Activated CD8-positive, alpha-beta memory T cell treated with anti-CD3 and anti-CD28 coated beads, Interleukin-2, amount 50 U/mL, for 48 hours (primary cell): ENCODE data around the gene IMPA2.
"Not testable (repeated sequence)": the region's sequence is repeated elsewhere in the genome, so short reads cannot be mapped to it uniquely, and the experiment has no call there.

Experiments used
- DNase-seq: peaks from one replicate; pipeline ENCODE4 v3.0.0-alpha.2; 2020

IMPA2 gene

GRCh38 chr18:12053289-12053688 is 72.0 kb downstream of the IMPA2 start:
- DNase-seq = no peak

GRCh38 chr18:12056034-12056883 is 75.0 kb downstream of the IMPA2 start:
- no peak for DNase-seq

DNA sequence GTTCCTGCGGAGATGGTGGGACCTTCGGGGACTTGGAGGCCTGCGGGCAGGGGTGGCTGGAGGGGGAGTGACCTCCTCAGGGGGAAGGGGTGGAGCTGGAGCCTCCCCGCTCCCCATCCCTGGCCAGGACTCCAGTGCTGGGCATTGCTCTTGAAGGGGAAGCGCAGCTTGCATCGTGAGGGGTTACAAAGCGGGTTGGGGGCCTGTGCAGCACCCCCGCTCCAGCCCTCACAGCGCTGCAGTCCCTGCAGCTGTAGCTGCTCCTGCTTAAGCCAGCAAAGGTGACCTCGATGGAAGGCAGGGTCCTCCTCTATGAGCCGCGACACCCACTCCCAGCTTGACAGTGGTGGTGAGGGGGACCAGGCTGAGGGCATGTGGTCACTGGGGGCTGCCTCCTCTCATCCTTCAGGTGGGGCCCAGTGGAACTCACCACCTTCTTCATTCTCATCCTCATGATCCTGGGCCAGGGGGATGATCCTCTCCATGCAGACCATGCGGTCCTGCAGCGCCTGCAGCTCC is 75.6 kb downstream of the IMPA2 start:
- no peak for DNase-seq

- DNase-seq = no peak
Observed at GRCh38 chr18:12057419-12058039, 76.2 kb downstream of the IMPA2 start.

DNA sequence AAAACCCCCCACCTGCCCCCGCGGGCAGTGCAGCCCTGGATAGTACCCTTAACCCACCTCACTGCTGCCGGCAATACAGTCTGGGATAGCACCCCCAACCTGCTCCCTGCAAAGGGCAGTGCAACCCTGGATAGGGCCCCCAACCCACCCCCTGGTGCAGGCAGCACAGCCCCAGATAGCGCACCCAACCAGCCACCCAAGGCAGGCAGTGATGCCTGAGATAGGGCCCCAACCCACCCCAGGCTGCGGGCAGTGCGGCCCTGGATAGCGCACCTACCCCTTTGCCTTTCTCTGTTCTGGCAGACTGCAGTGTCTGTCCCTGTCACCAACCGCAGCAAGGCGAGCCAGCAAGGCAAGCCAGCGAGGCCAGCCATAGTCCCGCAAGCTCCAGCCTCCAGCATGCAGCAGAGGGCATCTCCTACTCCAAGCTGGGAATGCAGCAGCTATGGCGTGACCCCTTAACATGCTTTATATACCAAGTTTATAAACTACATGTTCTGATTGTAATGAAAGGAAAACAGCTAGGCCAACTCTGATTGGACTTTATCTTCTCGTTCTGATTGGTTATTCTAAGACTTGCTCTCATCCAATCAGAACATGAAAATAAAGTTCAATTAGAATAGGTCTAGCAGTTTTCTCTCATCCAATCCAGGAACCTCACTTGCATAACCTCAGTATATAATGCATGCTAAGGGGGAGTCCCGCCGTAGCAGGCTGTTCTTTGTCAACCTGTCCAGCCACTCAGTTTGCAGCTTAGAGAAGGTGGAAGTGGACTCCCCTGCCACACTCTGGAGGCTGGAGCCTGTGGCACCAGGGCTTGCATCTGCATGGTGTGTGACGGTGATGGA is 78.3 kb downstream of the IMPA2 start:
- DNase-seq = no peak

DNA sequence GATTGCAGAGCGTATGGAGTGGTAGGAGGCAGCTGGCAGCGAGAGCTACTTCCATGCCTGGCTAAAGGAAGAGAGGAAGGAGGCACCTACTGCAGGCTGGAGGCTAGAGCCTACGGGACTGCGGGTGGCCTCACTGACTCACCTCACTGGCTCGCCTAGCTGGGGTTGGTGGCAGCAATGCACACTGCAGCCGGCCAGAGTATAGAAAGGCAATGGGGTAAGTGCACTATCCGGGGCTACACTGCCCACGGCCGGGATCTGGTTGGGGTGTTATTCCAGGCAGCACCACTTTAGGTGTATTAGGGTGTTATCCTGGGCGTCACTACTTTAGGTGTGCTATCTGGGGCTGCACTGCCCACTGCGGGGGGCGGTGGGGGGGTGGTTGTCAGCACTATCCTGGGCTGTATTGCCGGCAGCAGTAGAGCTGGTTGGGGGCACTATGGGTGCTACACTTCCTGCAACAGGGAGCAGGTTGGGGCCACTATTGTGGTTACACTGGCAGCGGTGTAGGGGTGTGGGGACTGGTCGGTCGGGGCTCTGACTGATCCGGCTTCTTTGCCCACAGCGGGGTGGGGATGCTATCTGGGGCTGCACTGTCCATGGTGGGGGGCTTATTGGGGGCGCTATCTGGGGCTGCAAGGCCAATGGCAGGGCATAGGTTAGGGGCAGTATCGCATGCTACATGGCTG is 79.0 kb downstream of the IMPA2 start:
- no peak for DNase-seq

DNA sequence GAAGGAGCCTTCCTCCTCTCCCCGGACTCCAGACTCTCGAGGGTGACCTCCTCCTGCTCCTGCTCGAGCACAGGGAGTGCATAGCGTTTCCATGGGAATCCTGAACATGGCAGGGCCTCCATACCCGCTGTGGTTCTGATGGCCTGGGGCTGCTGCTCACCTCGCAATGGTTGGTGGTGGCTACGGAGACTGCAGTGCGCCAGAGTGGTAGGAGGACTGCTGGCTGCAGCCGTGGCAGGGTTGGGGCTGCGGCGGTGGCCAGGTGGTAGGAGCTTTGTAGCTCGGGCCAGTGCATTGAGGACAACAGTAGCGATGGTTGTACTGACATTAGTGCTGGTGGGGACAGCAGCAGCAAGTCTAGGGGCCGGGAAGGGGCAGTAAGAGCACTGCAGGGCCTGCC is 80.4 kb downstream of the IMPA2 start:
- no peak for DNase-seq

DNA sequence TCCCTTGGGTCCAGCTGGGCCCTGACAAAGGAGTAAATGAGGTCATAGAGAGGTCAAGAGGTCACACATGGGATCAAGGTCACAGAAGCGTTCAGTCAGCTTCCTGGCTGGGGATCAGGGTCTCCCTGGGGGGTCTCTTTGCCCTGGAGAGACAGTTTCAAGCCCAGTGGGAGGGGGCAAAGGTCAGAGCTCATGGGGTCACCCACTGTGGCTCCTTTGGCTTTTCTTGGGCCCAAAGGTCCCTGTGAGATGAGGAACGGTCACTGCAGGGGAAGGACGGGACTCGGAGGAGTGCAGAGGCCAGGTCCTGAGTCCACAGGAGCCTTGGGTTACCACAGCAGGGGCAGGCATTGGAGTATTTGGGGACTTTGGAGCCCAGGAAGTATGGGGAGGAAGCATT is 81.7 kb downstream of the IMPA2 start:
- DNase-seq = no peak

GRCh38 chr18:12064086-12064763 is 82.9 kb downstream of the IMPA2 start:
- DNase-seq = no peak

DNA sequence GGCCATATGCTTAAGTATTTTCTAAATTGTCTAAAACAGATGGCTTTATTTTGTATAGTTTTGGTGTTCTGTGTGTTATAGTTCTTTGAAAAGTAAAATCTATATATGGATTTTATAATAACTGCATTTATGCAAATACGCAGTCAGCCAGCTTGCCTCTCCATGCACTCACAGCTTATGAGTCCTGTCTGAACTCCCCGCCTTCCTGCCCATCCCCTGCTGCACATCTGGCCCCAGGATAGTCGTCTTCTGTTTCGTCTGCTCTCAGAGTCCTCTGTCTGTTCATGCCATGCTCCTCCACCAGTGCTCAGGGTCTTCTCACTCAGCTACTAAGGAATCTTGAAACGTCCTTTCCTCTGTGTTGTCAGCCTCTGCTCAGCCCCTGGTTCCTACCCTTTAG is 84.1 kb downstream of the IMPA2 start:
- no peak for DNase-seq

GRCh38 chr18:12066910-12067511 is 85.7 kb downstream of the IMPA2 start:
- no peak for DNase-seq

GRCh38 chr18:12067671-12068070 is 86.4 kb downstream of the IMPA2 start:
- no peak for DNase-seq

- not testable (repeated sequence) for DNase-seq
Observed at GRCh38 chr18:12068316-12068949, 87.1 kb downstream of the IMPA2 start.

DNA sequence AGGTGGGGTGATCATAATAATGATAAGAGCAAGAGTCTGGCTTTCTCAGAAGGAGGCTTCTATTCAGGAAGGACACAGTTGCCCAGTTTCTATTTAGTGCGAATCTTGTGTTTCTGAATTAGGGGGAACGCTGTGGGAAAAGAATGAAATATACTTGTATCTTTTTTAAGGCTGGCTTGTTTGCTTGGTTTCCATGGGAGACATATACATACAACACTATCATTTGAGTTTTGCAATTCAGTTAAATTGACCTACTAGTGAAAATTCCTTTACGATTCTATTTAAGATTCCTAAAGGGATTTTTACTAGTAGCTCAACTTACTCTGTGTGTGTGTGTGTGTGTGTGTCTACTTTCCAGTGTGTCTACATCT is 87.6 kb downstream of the IMPA2 start:
- DNase-seq = no peak

DNA sequence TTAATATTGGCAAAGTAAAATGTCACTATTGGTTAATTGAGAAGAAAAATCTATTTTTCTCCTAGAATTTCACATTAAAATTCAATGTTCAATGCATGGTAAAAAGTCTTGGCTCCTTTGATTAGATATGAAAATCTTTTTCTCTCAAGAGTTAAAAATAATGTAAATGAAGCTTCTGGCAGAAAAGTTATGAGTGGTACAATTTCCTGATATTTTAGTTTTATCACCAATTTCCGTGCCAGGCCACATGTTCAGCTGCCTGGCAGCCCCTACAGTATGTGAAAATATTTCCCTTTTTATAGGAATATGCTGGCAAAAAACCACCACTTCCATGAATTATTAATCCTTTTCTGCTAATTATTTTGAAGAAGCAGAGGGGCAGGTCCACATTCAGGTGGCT is 89.8 kb downstream of the IMPA2 start:
- not testable (repeated sequence) for DNase-seq

GRCh38 chr18:12072996-12073395 is 91.7 kb downstream of the IMPA2 start:
- DNase-seq = no peak

DNA sequence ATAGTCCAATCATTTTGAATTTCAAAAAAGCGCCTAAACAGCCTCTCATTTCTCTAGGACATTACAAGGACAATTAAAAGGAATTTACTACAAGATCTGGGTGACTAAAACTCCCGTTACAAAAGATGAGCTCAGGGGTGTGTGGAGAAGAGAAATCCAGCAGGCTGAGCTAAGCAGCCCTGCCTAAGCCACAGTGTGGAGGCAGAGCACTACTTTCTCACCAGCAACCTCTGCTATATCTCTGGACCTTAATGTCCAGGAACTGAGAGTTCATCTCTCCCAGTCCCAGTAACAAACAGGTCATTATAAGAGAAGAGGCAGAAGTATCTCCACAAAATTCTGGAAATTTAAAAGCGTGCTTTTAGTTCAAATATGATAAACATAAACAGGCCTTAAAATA is 93.4 kb downstream of the IMPA2 start:
- no peak for DNase-seq

GRCh38 chr18:12076424-12077140 is 95.3 kb downstream of the IMPA2 start:
- no peak for DNase-seq

DNA sequence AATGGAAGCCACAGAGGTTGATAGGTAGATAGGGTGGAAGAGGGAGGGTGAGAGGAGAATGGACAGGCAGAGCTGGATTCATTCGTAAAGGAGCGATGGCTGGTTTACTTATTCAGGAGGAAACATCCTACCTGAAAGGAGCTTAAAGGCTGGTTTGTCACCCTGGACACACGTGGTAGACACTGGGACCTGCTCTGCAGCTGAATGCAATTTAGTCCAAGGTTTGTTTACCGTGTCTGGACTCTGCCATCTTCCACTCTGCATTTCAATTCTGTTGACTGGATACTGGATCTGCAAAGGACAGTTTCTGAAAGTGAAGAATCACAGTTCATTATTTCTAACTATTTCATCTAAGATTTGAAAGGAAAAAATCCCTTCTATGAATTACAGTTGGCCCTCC is 96.7 kb downstream of the IMPA2 start:
- not testable (repeated sequence) for DNase-seq

GRCh38 chr18:12079491-12080237 is 98.4 kb downstream of the IMPA2 start:
- DNase-seq = no peak
